Endothelial cell of umbilical vein (primary cell): ENCODE measurements around the gene TRAPPC6A. TPM values are rescaled to one million over a fixed set of nuclear protein-coding genes. Genes with fewer than 3 reads are reported as not detected.

ENCODE experiments used
- BruUV-seq: library from RNA; stranded (reverse); fragments of 400-500 nt; replicated peaks from 2 replicates; lab custom pipeline; 2021; lab: Mats Ljungman, UMichigan
- CTCF ChIA-PET: fragments of 300-600, 350-600 bp; sonication (Branson Sonifier 250); formaldehyde crosslinking; loops from one replicate; lab custom pipeline; 2021; ENCODE audit warnings: antibody characterized with exemption, inconsistent platforms; lab: Charles Lee
- POLR2A ChIA-PET: fragments of 300-600, 350-600 bp; sonication (Branson Sonifier 250); formaldehyde crosslinking; loops from one replicate; lab custom pipeline; 2021; ENCODE audit warnings: antibody characterized with exemption, inconsistent platforms; lab: Charles Lee
- DNase-seq: peaks from one replicate; pipeline ENCODE4 v3.0.0-alpha.2; 2011; ENCODE audit warnings: low read depth, low spot score
- FAIRE-seq: peaks from 2 replicates; lab custom pipeline; 2011; peaks lifted over from hg19 to GRCh38; lab: Jason Lieb, UNC
- H2AFZ ChIP-seq: 2 replicates; pipeline ENCODE4 v1.6.0; 2012; ENCODE audit warnings: low read depth, low read length, control low read depth, inconsistent platforms
- H3K27ac ChIP-seq: 2 replicates; pipeline ENCODE4 v1.5.1; 2011; ENCODE audit warnings: low read depth, mild to moderate bottlenecking, control low read depth, low read length, moderate library complexity; ENCODE audit not compliant: insufficient read depth
- H3K27me3 ChIP-seq, 2 experiments: 2 replicates each; pipeline versions ENCODE4 v1.6.0 to v1.6.1; 2011; ENCODE audit warnings: low read length in 2 of 2, mixed read lengths in 1 of 2; ENCODE audit not compliant: control insufficient read depth in 2 of 2, insufficient read depth in 2 of 2
- H3K36me3 ChIP-seq, 2 experiments: 2 replicates in 1 of 2; 3 replicates in 1 of 2; pipeline ENCODE4 v1.5.1; 2011; ENCODE audit warnings: low read length in 2 of 2, mild to moderate bottlenecking in 1 of 2, moderate library complexity in 1 of 2; ENCODE audit not compliant: control insufficient read depth in 2 of 2, insufficient read depth in 2 of 2; ENCODE audit errors: extremely low read depth in 1 of 2
- H3K4me1 ChIP-seq: 3 replicates; pipeline ENCODE4 v1.5.1; 2011; ENCODE audit warnings: mild to moderate bottlenecking, low read length; ENCODE audit not compliant: control insufficient read depth, insufficient read depth; ENCODE audit errors: extremely low read depth
- H3K4me2 ChIP-seq: 2 replicates; pipeline ENCODE4 v1.6.1; 2011; ENCODE audit warnings: low read length, control low read depth, mixed read lengths; ENCODE audit not compliant: insufficient read depth
- H3K4me3 ChIP-seq, 3 experiments: fragments of 200-600 bp in 1 of 3; sonication (generic), shearing (Covaris generic) in 1 of 3; replicated peaks in 1 of 3; 2 replicates each; pipeline ENCODE4 v1.5.1; 2011 to 2016; ENCODE audit warnings: control low read depth in 3 of 3, low read length in 3 of 3, mild to moderate bottlenecking in 2 of 3, inconsistent platforms in 1 of 3, low read depth in 1 of 3, moderate library complexity in 1 of 3; ENCODE audit not compliant: insufficient read depth in 1 of 3
- H3K79me2 ChIP-seq: 2 replicates; pipeline ENCODE4 v1.6.0; 2012; ENCODE audit warnings: low read length, inconsistent platforms; ENCODE audit not compliant: control insufficient read depth, insufficient read depth
- H3K9ac ChIP-seq: replicated peaks from 2 replicates; pipeline ENCODE3; 2011; ENCODE audit warnings: low read length, control low read depth; ENCODE audit not compliant: insufficient read depth; ENCODE audit errors: extremely low read depth
- H3K9me1 ChIP-seq: replicated peaks from 3 replicates; pipeline ENCODE4 v1.6.0; 2011; ENCODE audit warnings: mild to moderate bottlenecking, low read length; ENCODE audit not compliant: control insufficient read depth, insufficient read depth; ENCODE audit errors: extremely low read depth
- H3K9me3 ChIP-seq: replicated peaks from 2 replicates; pipeline ENCODE4 v1.5.1; 2012; ENCODE audit warnings: low read length, inconsistent platforms; ENCODE audit not compliant: control insufficient read depth, insufficient read depth
- H4K20me1 ChIP-seq: replicated peaks from 2 replicates; pipeline ENCODE3; 2011; ENCODE audit warnings: mild to moderate bottlenecking, low read length; ENCODE audit not compliant: control insufficient read depth, insufficient read depth; ENCODE audit errors: extremely low read depth
- EZH2 ChIP-seq: IDR thresholded peaks from 2 replicates; pipeline ENCODE4 v1.6.1; 2012; ENCODE audit warnings: borderline replicate concordance, low read depth, mild to moderate bottlenecking, moderate library complexity, low read length, inconsistent platforms; ENCODE audit not compliant: severe bottlenecking
- FOS ChIP-seq: IDR thresholded peaks from 2 replicates; pipeline ENCODE4 v1.6.1; 2011; ENCODE audit warnings: mild to moderate bottlenecking, low read length, moderate library complexity, borderline replicate concordance; ENCODE audit not compliant: insufficient read depth
- GATA2 ChIP-seq: IDR thresholded peaks from 2 replicates; pipeline ENCODE4 v1.7.0; 2011; ENCODE audit warnings: low read depth, mild to moderate bottlenecking, moderate library complexity, mixed read lengths, low read length; ENCODE audit not compliant: insufficient read length, insufficient read depth
- JUN ChIP-seq: IDR thresholded peaks from 2 replicates; pipeline ENCODE4 v1.6.1; 2011; ENCODE audit warnings: borderline replicate concordance, low read depth; ENCODE audit not compliant: insufficient read length, insufficient read depth
- MYC ChIP-seq: IDR thresholded peaks from one replicate; pipeline ENCODE4 v1.6.1; 2011; ENCODE audit warnings: mild to moderate bottlenecking, low read depth, low read length
- POLR2A ChIP-seq: IDR thresholded peaks from 2 replicates; pipeline ENCODE4 v1.6.1; 2012; ENCODE audit warnings: low read depth, mild to moderate bottlenecking, control low read depth, low read length
- POLR2AphosphoS5 ChIP-seq: IDR thresholded peaks from 2 replicates; pipeline ENCODE4 v1.6.1; 2012; ENCODE audit warnings: low read depth, mild to moderate bottlenecking, control low read depth, low read length, moderate library complexity; ENCODE audit not compliant: insufficient read depth
- dilution Hi-C: fragments of 300-500 bp; cut with MboI; formaldehyde crosslinking; loops from one replicate; pipeline ENCODE4 v1.15.0; 2019; ENCODE audit warnings: low sequenced_read_pairs; ENCODE audit not compliant: extremely low pct_ligation_motif_present
- intact Hi-C: fragments of 100-400 bp; cut with micrococcal nuclease; formaldehyde crosslinking; loops from one replicate; pipeline ENCODE4 v1.10.0; 2022
- polyA plus RNA-seq, 4 experiments: library from polyadenylated mRNA; depleted of rRNA in 3 of 4; stranded (reverse) in 3 of 4; unstranded in 1 of 4; fragments of >200 nt; gene quantifications; 2 replicates each; pipeline versions ENCODE4 v1.2.1 to v1.2.3, GENCODE V29; 2011 to 2012; ENCODE audit warnings: missing spikeins in 1 of 4
- total RNA-seq: library from RNA; stranded (reverse); gene quantifications from 2 replicates; pipeline ENCODE4 v1.2.3, GENCODE V29; 2021
- TF ChIP-seq, protein P1 (sequence below), 2 donors: IDR thresholded peaks; 1 replicate in 1 of 2; 2 replicates in 1 of 2; pipeline ENCODE4 v1.5.1; 2011; ENCODE audit warnings: low read length in 2 of 2, mild to moderate bottlenecking in 2 of 2, moderate library complexity in 2 of 2, control low read depth in 1 of 2, inconsistent platforms in 1 of 2, low read depth in 1 of 2; ENCODE audit not compliant: insufficient read depth in 1 of 2; ENCODE audit errors: extremely low read depth in 1 of 2
- TF ChIP-seq, protein P2 (sequence below): IDR thresholded peaks from 2 replicates; pipeline ENCODE4 v1.6.1; 2011; ENCODE audit not compliant: insufficient read depth, insufficient read length

Gene TRAPPC6A
- total and polyA plus RNA-seq, 2 donors (not counting 3 experiments of a cell fraction or from before 2014, with no cell fraction given) = 18.1 to 45.4 TPM

DNA sequence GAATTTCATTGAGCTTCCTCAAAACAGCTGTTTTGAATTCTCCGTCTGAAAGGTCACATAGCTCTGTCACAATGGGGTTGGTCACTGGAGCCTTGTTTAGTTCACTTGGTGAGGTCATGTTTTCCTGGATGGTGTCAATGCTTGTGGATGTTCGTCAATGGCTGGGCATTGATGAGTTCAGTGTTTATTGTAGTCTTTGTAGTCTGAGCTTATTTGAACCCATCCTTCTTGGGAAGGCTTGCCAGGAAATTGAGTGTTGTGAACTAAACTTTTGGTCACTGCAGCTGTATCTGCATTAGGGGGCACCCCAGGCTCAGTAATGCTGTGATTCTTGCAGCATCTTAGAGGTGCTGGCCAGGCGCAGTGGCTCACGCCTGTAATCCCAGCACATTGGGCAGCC, 22.5 kb upstream of the TRAPPC6A start:
- Histone ChIP-seq H3K27me3 (no peaks in the 10 kb centered on the region), H3K9ac (no peak overlapping the region), H3K4me1 (peaks cover 4% of the 10 kb centered on the region), H3K4me2 (no peak overlapping the region), H3K4me3 (no peak overlapping the region), H3K9me3 (no peaks in the 10 kb centered on the region), H3K36me3 (no peaks in the 10 kb centered on the region), H4K20me1 (no peaks in the 10 kb centered on the region), H3K79me2 (no peaks in the 10 kb centered on the region), H3K27ac (no peak overlapping the region), H2AFZ (no peak overlapping the region), H3K9me1 (no peaks in the 10 kb centered on the region)
- intact Hi-C loops = loop anchor here (1.0 kb wide), 2 partner anchors 48 to 138 kb away; no protein-coding TSS in a partner anchor
- no TSS peak for BruUV-seq
- TF ChIP-seq, protein P1, sequence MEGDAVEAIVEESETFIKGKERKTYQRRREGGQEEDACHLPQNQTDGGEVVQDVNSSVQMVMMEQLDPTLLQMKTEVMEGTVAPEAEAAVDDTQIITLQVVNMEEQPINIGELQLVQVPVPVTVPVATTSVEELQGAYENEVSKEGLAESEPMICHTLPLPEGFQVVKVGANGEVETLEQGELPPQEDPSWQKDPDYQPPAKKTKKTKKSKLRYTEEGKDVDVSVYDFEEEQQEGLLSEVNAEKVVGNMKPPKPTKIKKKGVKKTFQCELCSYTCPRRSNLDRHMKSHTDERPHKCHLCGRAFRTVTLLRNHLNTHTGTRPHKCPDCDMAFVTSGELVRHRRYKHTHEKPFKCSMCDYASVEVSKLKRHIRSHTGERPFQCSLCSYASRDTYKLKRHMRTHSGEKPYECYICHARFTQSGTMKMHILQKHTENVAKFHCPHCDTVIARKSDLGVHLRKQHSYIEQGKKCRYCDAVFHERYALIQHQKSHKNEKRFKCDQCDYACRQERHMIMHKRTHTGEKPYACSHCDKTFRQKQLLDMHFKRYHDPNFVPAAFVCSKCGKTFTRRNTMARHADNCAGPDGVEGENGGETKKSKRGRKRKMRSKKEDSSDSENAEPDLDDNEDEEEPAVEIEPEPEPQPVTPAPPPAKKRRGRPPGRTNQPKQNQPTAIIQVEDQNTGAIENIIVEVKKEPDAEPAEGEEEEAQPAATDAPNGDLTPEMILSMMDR (IDR thresholded peaks at IDR 0.05; ENCODE audit: extremely low read depth in 1 of 2, insufficient read depth in 1 of 2, low read depth in 1 of 2, low read length in 2 of 2) = peak; percentile 52 to 60
- TF ChIP-seq FOS = no peak
- ChIA-PET CTCF (interaction anchor here (0.6 to 5.8 kb wide), 28 partner anchors 11 to 278 kb away, joined by 3 to 102 read pairs (median 4); partner anchors contain the start of gene BLOC1S3), POLR2A (no interaction called here)
- DNase-seq (peak; percentile 73), FAIRE-seq (peak; percentile 49)
- dilution Hi-C loops = no loop called here

DNA sequence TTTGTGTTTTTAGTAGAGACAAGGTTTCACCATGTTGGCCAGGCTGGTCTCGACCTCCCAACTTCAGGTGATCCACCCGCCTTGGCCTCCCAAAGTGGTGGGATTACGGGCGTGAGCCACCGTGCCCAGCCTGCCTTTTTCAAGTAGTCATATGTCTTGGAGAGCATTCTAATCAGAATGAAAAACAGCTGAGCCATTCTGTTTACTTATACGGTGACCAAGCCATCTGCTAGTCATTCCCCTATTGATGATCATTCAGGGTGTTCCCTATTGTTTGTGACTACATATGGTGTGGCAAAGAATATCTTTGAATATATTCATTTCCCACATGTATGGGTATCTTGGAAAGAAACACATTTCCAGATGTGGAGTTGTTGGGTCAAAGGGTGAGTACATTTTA, 17.7 kb upstream of the TRAPPC6A start:
- dilution Hi-C loops (no loop called here), intact Hi-C loops (no loop called here)
- Histone ChIP-seq H3K27me3 (no peaks in the 10 kb centered on the region), H3K4me3 (no peak overlapping the region), H3K9me1 (no peaks in the 10 kb centered on the region), H3K79me2 (no peaks in the 10 kb centered on the region), H3K9ac (no peak overlapping the region), H3K9me3 (no peaks in the 10 kb centered on the region), H3K4me1 (peaks cover 5% of the 10 kb centered on the region), H3K36me3 (no peaks in the 10 kb centered on the region), H3K4me2 (no peak overlapping the region), H4K20me1 (no peaks in the 10 kb centered on the region), H3K27ac (no peak overlapping the region), H2AFZ (no peak overlapping the region)
- ChIA-PET POLR2A (no interaction called here), CTCF (no interaction called here)
- FAIRE-seq (peak; percentile 84), DNase-seq (peak; percentile 42)
- TF ChIP-seq JUN (peak; percentile 60), POLR2A (no peak), EZH2 (no peak), FOS (peak; percentile 55), MYC (no peak), POLR2AphosphoS5 (no peak), GATA2 (no peak)
- TF ChIP-seq, protein P2, sequence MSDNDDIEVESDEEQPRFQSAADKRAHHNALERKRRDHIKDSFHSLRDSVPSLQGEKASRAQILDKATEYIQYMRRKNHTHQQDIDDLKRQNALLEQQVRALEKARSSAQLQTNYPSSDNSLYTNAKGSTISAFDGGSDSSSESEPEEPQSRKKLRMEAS = no peak
- TF ChIP-seq, protein P1 (IDR thresholded peaks at IDR 0.05; ENCODE audit: extremely low read depth in 1 of 2, insufficient read depth in 1 of 2, low read depth in 1 of 2, low read length in 2 of 2) = no peak
- no TSS peak for BruUV-seq
